Ascending aorta (tissue), 2 donors: ENCODE measurements around the gene ACOXL. TPM values are rescaled to one million over a fixed set of nuclear protein-coding genes. Genes with fewer than 3 reads are reported as not detected.

Experiments
- DNase-seq, 2 donors: peaks; one replicate each; pipeline ENCODE4 v3.0.0-alpha.2; 2019; ENCODE audit warnings: low spot score in 2 of 2
- H3K27ac ChIP-seq, 2 donors: fragments of 200-600 bp; sonication (generic); one replicate each; pipeline ENCODE4 v1.5.1; 2016 to 2017; ENCODE audit warnings: mild to moderate bottlenecking in 1 of 2
- H3K27me3 ChIP-seq: fragments of 200-600 bp; sonication (generic); one replicate; pipeline ENCODE4 v1.5.1; 2017
- H3K36me3 ChIP-seq, 2 donors: fragments of 200-600 bp; sonication (generic); one replicate each; pipeline ENCODE4 v1.5.1; 2016
- H3K4me1 ChIP-seq, 2 donors: fragments of 200-600 bp; sonication (generic); one replicate each; pipeline ENCODE4 v1.5.1; 2016 to 2017; ENCODE audit warnings: mild to moderate bottlenecking in 1 of 2
- H3K4me3 ChIP-seq, 2 donors: fragments of 200-600 bp; sonication (generic); one replicate each; pipeline ENCODE4 v1.5.1; 2016 to 2017; ENCODE audit warnings: mild to moderate bottlenecking in 1 of 2
- H3K9me3 ChIP-seq, 2 donors: fragments of 200-600 bp; sonication (generic); one replicate each; pipeline ENCODE4 v1.5.1; 2016
- intact Hi-C: fragments of 100-400 bp; cut with DNase I; formaldehyde crosslinking; loops from one replicate; pipeline ENCODE4 v1.15.1; 2023
- total RNA-seq: library from RNA; depleted of rRNA; stranded (reverse); fragments of >200 nt; gene quantifications from one replicate; pipeline ENCODE4 v1.1.0, GENCODE V29; 2016
- TF ChIP-seq, protein P1 (sequence below), 3 experiments: fragments of 200-600 bp in 2 of 3; fragments of 450-650 bp in 1 of 3; sonication (generic) in 2 of 3; IDR thresholded peaks; one replicate each; pipeline ENCODE4 v1.5.1; 2016 to 2019; ENCODE audit warnings: antibody characterized with exemption in 3 of 3, mild to moderate bottlenecking in 1 of 3, moderate library complexity in 1 of 3

ACOXL gene
- total RNA-seq, 1 donor from 2014 or later: not detected

DNA sequence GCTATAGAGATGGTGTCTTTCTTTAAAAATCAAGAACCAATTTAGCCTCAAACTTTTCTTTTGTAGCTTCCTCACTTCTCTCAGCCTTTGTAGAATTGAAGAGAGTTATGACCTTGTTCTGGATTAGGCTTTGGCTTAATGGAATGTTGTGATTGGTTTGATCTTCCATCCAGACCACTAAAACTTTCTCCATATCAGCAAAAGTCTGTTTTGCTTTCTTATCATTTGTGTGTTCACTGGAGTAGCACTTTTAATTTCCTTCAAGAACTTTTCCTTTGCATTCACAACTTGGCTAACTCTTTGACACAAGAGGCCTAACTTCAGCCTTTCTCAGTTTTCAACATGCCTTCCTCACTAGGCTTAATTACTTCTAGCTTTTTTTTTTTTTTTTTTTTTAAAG, 193.1 kb downstream of the ACOXL start:
- Histone ChIP-seq H3K4me3 (no peak overlapping the region), H3K27me3 (no peaks in the 10 kb centered on the region), H3K4me1 (no peaks in the 10 kb centered on the region), H3K9me3 (no peaks in the 10 kb centered on the region), H3K27ac (no peak overlapping the region), H3K36me3 (no peaks in the 10 kb centered on the region)
- DNase-seq: no peak
- intact Hi-C loops: no loop called here
- TF ChIP-seq, protein P1, sequence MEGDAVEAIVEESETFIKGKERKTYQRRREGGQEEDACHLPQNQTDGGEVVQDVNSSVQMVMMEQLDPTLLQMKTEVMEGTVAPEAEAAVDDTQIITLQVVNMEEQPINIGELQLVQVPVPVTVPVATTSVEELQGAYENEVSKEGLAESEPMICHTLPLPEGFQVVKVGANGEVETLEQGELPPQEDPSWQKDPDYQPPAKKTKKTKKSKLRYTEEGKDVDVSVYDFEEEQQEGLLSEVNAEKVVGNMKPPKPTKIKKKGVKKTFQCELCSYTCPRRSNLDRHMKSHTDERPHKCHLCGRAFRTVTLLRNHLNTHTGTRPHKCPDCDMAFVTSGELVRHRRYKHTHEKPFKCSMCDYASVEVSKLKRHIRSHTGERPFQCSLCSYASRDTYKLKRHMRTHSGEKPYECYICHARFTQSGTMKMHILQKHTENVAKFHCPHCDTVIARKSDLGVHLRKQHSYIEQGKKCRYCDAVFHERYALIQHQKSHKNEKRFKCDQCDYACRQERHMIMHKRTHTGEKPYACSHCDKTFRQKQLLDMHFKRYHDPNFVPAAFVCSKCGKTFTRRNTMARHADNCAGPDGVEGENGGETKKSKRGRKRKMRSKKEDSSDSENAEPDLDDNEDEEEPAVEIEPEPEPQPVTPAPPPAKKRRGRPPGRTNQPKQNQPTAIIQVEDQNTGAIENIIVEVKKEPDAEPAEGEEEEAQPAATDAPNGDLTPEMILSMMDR (IDR thresholded peaks at IDR 0.05): no peak

DNA sequence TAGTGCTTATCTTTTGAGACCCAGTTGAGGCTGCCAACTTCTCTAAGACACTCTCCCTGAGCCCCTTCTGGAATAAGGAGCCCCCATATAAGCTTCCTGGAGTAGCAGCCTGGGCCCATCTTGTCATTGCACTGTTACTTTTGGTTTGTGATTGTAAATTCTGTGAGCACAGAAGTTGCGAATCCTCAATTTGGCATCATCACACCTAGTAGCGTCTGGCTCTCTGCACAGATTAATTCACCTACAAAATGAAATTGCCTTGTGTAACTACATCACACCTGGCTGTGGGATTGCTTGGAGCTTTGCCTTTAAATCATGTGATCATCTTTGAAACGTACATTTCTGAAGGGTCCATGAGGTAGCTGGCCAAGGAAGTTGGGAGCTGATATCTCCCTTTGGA, 195.2 kb downstream of the ACOXL start:
- Histone ChIP-seq H3K9me3 (no peaks in the 10 kb centered on the region), H3K27me3 (no peaks in the 10 kb centered on the region), H3K27ac (no peak overlapping the region), H3K4me3 (no peak overlapping the region), H3K36me3 (no peaks in the 10 kb centered on the region), H3K4me1 (no peaks in the 10 kb centered on the region)
- DNase-seq: no peak
- intact Hi-C loops: no loop called here
- TF ChIP-seq, protein P1 (IDR thresholded peaks at IDR 0.05): no peak

DNA sequence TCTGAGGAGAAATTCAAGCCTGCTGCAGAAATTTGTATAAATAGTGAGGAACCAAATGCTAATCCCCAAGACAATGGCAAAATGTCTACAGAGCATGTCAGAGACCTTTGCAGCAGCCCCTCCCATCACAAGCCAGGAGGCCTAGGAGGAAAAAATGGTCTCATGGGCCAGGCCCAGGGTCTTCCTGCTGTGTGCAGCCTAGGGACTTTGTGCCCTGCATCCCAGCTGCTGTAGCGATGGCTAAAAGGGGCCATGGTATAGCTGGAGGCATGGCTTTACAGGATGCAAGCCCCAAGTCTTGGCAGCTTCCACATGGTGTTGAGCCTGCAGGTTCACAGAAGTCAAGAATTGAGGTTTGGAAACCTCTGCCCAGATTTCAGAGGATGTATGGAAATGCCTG, 197.2 kb downstream of the ACOXL start:
- TF ChIP-seq, protein P1 (IDR thresholded peaks at IDR 0.05): no peak
- Histone ChIP-seq H3K9me3 (no peaks in the 10 kb centered on the region), H3K36me3 (no peaks in the 10 kb centered on the region), H3K27me3 (no peaks in the 10 kb centered on the region), H3K27ac (no peak overlapping the region), H3K4me3 (no peak overlapping the region), H3K4me1 (no peaks in the 10 kb centered on the region)
- DNase-seq: no peak
- intact Hi-C loops: no loop called here

DNA sequence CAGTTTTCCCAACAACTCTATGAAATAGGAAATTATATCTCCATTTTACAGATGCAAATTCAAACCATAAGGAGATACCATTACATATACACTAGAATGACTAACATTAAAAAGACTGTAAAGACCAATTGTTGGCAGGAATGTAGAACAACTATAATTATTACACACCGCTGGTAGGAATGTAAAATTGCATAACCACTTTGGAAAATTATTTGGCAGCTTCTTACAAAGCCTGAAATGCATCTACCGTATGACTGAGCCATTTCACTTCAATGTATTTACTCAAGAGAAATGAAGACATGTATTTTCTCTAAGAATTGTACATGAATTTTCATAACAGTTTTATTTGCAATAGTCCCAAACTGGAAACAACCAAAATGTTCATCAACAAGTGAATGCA, 199.3 kb downstream of the ACOXL start:
- Histone ChIP-seq H3K27me3 (no peaks in the 10 kb centered on the region), H3K9me3 (no peaks in the 10 kb centered on the region), H3K4me3 (no peak overlapping the region), H3K27ac (no peak overlapping the region), H3K4me1 (no peaks in the 10 kb centered on the region), H3K36me3 (no peaks in the 10 kb centered on the region)
- TF ChIP-seq, protein P1 (IDR thresholded peaks at IDR 0.05): no peak
- intact Hi-C loops: no loop called here
- DNase-seq: no peak

DNA sequence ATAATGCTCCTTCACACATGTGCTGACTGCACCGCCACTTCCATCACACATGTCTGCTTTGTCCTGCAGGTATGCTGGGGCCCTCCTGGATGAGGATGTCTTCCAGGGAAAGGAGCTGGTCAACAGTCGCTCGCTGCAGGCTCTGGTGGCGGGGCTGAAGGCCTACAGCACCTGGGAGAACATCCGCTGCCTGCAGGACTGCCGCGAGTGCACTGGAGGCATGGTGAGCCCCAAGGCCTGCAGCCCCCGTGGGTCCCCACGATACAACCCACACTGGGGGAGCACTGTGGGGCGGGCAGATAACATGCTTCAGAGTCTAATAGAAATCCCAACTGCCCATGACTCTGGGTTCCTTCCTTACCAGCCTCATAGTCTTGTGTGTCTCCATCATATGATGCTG, 201.0 kb downstream of the ACOXL start:
- Histone ChIP-seq H3K9me3 (no peaks in the 10 kb centered on the region), H3K27ac (no peak overlapping the region), H3K4me3 (no peak overlapping the region), H3K4me1 (no peaks in the 10 kb centered on the region), H3K36me3 (no peaks in the 10 kb centered on the region), H3K27me3 (no peaks in the 10 kb centered on the region)
- TF ChIP-seq, protein P1 (IDR thresholded peaks at IDR 0.05): no peak
- intact Hi-C loops: no loop called here
- DNase-seq: no peak

DNA sequence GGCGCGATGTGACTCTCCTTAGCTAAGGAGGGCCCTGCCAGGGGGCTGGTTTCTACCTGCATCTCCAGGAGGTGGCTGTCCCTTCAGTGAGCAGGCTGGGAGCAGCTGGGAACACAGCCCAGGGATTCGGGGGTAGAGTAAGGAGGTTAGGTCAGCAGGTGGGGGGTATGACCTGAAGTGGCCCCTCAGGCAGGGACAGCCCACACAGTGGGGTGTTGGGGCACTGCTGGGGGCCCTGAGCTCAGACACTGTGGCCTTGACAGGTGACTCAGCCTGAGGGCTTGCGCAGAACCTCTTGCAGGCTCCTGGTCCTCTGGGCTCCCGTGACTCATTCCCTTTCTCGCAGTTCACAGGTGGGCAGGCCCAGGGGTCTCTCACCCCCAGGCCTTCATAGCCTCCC, 202.6 kb downstream of the ACOXL start:
- Histone ChIP-seq H3K27ac (no peak overlapping the region), H3K27me3 (no peaks in the 10 kb centered on the region), H3K9me3 (no peaks in the 10 kb centered on the region), H3K36me3 (no peaks in the 10 kb centered on the region), H3K4me1 (no peaks in the 10 kb centered on the region), H3K4me3 (no peak overlapping the region)
- TF ChIP-seq, protein P1 (IDR thresholded peaks at IDR 0.05): no peak
- intact Hi-C loops: no loop called here
- DNase-seq: no peak
